Embryonic facial prominence (tissue), 1 donor: Measurements from ENCODE around the gene AMZ1.

ENCODE experiments used
- DNase-seq: peaks from one replicate; pipeline ENCODE4 v3.0.0-alpha.2; 2016; ENCODE audit errors: extremely low spot score

AMZ1 gene

DNA sequence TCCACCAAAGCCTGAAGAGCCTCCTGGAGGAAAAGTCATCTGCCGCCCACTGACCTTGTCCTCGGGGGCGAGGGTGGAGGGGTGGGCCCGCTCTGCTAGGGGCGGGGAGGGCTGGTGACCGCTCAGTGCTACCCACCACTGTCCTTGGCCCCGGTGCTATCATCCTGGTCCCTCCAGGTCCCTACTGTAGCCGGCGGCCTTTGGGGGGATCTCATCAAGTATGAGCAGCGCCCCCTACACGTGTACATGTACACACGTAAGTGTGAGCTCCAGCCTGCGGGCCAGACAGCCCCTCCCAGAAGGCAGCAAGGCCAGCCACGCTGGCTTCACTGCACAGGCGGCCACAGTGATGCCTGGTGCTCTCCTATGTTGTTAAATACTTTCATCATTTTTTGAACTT is 36.7 kb upstream of the AMZ1 start:
- no peak for DNase-seq

DNA sequence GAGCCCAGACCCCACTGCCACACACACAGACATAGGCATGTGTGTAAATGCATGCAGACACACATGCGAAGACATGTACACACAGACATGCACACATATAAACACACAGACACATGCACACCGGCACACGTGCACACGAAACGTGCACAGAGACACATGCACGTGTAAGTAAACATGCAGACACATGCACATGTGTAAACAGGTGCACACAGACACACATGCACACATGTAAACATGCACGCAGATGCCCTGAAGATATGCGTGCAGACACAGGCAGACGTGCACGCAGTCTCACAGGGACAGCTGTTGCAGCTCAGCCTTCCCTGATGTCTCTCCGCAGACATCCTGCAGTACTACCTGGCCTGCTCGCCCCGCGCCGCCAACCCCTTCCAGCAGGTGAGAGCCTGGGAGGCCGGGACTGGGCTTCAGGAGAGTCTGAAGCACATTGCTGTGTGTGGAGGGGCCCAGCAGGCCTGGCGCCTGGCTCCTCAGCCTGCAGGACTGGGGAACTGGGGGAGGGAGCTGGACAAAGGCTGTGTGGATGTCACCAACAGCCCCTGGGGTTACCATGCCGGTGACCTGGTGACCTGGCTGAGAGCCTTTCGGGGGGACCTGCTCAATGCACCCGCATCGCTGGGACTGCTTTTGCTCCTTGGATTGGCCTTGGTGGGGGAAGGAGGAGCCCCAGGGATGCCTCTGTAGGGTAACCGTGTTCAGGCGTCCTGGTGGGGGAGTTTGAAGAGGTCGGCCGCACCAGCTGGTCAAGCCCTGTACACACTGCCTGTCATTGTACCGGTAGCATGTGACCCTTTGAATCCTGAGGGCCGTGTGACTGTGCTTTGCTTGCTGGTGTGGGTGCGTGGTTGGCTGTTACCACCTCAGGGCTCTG is 35.9 kb upstream of the AMZ1 start:
- DNase-seq, result no peak

DNA sequence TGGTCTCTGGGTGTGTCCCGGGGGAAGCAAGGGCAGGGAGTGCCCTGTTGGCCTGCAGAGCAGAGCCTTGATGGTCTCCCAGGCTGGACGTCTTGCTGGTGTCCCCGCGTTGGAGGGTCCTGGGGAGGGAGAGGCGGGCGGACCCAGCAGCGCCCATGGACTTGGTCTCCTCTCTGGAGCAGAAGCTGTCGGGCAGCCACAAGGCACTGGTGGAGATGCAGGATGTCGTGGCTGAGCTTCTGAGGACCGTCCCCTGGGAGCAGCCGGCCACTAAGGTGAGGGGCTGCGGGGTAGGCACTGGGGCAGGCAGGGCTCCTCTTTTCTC is 35.3 kb upstream of the AMZ1 start:
- DNase-seq, result no peak

DNA sequence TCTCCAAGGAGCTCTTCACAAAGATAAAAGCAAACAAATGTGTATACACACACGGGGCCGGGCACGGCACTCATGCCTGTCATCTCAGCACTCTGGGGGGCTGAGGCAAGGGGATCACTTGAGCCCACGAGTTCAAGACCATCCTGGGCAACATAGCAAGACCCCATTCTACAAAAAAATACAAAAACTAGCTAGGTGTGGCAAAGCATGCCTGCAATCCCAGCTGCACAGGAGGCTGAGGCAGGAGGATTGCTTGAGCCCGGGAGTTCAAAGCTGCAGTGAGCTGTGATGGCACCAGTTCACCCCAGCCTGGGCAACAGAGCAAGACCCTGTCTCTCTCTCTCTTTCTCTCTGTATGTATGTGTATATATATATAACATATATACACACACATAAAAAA is 33.9 kb upstream of the AMZ1 start:
- no peak for DNase-seq

DNA sequence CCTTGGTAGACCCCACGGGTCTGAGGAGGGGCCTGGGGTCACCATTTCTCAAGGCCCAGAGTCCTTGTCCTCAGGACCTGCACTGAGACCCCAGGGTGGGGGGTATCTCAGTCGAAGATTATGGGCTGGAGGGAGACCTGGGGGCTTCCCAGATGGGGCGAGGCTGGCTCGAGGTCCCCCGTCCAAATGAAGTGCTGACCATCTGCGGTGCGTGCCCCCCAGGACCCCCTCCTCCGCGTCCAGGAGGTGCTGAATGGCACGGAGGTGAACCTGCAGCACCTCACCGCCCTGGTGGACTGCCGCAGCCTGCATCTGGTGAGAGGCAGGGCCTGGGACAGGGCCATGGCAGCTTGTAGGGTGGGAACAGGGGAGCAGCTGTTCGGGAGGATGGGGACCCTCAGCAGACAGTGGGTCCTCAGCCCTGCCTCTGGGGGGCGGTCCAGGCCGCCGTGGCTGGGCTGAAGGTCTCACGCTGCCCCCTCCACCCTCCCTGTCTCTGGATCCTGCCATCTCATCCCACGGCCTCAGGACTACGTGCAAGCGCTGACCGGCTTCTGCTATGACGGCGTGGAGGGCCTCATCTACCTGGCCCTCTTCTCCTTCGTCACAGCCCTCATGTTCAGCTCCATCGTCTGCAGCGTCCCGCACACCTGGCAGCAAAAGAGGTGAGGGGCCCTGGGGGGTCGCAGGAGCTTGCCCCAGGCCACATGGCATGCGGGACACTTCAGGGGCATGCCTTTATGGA is 32.0 kb upstream of the AMZ1 start:
- DNase-seq, result no peak

DNA sequence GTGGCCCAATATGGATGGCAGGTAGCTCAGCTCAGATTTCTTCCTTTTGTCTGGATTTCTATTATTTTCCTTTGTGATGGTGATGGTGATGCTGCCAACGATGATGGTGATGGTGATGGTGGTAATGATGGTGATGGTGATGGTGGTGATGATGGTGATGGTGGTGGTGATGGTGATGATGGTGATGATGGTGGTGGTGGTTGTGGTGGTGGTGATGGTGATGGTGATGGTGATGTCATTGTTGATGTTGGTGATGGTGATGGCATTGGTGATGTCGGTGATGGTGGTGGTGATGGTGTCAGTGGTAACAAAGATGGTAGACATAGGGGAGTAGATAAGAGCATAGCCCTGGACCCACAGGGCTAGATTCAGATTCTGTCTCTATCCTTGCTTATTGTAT is 30.8 kb upstream of the AMZ1 start:
- DNase-seq, result no peak

DNA sequence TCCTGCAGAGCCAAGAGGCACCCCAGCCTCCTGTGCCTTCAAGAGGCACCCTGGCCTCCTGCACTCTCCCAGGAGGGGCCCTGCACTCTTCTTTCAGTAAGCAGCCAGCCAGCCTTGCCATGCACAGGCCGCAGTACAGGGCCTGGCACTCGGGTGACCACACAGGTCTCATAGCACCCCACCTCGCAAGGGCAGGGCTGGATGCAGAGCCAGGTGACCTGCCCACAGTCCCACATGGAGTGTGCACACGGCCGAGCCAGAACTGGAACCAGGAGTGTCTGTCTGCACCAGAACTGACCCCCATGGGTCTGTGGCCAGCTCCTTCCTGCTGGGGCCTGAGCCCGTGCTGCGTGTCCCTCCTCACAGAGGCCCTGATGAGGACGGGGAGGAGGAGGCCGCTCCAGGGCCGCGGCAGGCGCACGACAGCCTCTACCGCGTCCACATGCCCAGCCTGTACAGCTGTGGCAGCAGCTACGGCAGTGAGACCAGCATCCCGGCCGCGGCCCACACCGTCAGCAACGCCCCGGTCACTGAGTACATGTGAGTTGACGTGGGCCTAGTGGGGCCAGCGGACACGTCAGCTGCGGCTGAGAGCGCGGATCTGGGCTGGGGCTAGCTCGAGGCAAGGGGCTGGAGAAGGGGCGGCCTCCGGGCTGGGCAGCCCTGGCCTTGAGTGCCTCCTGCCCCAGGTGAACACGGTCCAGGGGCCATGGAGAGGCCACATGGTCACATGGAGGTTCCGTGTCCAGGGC is 29.9 kb upstream of the AMZ1 start:
- DNase-seq, result no peak

DNA sequence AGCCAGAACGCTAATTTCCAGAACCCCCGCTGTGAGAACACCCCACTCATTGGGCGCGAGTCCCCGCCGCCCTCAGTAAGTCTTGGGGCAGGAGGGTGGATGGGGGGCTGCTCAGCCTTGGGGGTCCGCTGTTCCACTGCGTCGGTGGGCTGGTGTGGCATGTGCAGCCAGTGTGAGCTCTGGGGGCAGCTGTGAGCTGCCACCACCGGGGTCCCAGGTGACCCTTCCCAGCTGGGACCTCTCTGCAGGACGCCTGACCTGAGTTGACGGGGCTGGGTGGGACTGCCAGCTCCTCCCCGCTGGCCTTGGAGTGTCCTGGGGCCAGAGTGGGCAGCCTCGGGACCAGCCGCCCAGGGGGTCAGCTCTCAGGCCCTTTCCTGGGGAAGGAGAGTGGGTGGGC is 29.1 kb upstream of the AMZ1 start:
- DNase-seq, result no peak

DNA sequence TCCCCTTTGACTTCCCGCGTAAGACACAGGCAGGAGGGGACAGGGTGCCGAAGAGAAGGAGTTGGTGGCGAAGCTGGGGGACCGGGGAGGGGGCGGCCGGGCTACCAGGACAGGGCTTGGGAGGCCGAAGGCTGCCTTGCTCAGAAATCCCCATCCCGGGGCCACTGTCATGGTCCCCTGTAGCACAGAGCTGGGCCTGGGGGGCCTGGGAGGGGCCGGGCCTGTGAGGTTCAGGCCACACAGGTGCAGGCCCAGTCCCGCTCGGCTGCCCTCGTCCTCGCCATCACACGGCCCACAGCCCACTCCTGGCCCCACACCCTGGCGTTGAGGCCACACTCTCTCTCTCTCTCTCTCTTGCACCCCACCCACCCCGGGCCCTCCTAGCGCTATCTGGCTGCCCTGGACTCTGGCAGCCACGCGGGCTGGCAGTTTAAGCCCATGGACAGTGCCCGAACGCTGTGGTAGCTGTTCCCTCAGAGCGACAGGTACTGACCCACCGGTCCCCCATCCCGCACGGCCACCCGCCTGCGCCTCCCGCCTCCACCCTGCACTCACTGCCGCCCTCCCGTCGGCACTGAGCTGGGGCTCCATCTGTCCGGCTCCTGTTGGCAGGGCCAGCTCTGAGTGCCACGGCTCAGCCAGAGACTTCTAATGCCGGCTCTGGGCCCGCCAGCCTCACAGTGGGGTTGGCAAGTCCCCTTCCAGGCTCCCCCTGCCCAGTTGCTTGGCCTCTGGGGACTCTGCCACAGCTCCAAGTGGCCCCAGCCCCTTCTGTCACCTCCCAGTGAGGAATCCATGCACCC is 28.2 kb upstream of the AMZ1 start:
- DNase-seq, result no peak

DNA sequence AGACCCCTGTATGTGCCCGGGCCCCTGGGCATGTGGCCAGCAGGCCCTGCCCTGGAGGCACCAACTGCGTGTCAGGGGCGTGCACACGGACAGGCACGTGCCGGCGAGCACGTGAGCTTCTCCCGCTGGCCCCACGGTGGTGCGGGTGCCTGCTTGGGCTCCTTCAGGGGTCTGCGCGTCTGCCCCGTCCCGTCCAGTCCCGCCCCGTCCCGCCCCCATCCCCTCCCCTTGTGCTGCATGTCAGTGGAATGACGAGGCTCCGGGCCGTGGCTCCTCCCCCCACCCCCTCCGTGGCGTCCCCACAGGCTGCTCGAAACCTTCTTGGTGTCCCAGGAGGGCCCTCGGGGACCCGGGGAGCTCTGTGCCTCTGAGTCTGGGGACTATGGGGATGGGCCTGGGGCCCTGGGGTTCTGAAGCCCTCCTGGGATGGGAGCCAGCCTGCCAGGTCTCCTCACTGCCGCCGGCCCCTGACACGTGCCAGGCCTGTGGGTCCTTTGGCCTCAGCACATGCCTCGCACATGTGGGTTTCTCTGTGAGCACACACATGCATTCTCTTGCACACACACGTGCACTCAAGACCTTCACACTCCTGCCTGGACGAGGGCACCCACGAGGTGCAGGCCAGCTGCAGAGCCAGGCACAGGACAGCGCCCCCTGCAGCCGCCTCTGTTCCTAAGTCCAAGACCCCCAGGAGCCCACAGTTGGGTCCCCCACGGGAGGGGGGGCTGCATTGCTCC is 27.5 kb upstream of the AMZ1 start:
- DNase-seq, result no peak

DNA sequence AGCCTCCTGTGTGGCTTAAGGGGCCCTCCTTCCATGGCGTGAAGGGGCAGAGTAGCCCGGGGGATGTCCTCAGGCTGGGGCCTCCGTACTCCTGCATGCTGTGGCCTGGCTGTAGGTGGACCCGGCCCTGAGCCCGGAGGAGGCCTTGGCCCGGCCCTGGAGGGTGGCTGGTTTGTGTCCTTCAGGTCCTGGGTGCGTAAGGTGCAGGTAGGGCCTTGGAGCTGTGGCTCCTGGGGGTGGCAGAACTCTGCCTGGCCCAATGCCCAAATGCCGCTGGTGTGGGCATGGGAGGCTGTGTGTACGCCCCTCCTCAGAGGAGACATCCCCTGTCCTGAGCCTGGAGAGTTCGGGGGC is 26.9 kb upstream of the AMZ1 start:
- DNase-seq, result no peak

DNA sequence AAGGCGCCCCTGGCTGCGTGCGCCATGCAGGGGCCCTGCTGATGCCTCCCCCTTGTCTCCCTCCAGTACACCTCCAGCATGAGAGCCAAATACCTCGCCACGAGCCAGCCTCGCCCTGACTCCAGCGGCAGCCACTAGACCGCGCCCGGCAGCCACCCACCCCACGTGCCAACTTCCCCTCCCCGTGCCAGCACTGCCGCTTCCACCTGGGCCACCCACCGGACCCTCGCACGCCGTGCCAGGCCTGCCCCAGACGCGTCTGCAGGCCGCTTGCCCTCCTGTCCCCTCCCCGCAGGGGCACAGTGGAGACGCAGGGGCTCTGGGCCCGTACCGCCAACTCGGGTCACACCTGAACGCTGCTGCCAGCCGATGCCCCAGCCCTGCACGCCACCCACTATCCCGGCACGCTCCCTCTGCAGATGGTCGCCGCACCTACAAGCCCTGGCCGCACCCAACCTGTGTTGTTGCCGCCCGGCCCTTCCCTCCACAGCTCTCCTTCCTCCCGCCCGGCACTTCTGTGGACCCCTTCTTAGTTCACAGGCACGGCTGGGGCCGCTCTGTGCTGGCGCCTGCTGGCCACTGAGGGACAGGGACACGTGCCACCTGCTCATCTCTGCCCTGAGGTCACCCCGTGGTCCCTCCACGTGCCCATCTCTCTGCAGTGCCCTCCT is 26.3 kb upstream of the AMZ1 start:
- DNase-seq, result no peak

DNA sequence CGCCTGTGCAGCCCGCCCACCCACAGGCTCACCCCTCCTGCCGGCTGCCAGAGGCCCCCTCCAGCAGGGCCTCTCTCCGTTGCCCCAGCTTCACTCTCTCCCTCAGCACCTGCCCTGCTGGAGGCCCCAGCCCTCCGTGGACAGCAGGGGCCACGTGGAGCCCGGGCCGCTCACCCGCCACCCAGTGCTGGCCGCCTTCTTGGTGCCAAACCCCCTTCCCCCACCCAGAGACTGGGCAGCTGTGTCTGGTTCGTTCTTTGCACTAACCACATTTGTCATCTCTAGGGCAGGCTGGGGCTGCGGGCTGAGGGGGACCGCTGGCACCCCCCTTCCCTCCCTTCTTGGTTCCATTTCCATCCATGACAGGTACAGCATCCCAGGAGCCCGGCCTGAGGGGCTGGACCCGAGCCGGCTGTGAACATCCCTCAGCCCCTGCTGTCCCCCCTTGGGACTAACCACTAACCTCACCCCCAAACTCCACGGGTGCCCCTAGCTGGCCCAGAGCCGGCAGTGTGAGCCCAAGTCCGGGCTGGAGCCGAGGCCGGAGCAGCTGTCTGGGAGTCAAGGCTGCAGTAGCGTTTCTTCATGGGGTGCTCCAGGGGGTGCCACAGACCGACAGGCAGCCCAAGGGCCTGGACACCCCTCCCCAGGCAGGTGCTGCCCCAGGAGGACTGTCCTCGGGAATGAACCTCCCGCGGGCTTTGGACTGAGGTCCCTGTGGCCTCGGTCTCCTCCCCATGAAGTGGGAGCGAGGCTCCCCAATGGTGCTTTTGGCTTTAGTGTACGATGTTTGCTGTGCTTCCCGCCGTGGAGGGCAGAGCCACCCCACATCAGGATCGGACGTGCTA is 25.5 kb upstream of the AMZ1 start:
- no peak for DNase-seq

DNA sequence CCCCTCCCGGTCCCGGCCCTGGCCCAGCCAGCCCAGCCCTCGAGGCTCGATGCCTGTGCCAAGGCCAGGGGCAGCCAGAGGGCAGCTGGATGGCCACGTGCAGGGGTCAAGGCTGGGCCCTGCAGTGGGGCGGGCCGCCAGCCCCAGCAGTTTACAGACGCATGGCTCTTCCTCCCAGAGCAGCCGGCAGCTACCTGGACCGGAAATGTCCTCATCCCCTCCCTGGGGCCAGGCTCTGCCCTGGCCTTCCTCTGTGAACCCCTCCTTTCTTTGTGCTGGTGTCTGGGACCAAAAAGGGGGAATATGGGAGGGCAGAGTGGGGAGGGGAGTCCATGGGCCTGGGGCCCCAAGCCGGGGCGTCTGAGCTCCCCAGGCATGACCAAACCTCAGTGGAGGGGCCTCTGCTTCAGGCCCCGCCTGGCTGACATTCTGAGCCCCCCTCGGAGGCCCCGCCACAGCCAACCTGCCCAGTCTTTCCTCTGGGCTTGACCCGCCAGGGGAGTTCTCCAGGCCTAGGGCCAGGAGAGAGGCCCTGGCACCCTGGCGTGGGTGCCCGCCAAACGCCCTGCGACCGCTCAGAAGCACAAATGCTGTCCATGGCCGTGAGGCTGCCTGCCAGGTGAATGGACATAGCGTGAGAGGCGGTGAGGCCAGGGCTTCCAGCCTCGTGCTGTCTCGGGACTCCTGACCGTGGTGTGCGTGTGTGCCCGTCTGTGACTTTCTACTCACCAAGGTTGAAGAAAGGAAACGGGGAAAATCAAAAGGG is 24.7 kb upstream of the AMZ1 start:
- DNase-seq, result no peak

DNA sequence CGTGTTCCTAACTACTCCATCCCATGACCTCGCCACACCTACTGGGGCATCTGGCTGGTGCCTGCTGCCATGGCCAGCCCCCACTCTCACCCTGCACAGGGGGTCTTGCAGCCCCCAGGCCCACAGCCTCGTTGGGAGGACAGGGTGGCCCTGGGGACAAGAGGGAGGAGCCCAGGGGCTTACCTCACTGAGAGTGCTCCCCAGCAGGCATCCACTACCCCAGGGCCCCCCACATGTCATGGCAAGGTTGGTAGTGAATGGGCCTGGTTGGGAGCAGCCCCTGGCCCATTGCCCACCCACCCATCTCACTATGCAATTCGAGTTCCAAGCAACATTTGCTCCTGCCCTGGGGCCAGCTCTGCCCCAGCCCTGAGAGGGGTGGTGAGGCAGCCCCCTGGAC is 24.0 kb upstream of the AMZ1 start:
- no peak for DNase-seq

DNA sequence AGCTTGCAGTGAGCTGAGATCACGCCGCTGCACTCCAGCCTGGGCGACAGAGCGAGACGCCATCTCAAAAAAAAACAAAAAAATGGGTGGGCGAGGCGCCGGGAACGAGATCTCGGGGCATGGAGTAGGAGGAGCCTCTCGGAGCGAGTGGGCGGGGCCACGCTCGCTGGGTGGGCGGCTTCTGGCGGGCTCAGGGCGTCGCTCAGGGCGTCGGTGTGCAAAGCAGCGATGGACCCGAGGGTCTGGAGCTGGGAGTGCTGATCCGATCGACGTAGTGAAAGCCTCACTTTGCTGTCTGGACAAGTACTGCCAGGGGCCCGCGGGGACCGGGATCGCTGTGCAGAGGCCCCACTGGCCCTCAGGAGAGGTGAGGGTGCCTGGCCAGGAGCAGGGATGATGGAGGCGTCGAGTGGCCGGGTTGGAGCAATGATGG is 22.6 kb upstream of the AMZ1 start:
- DNase-seq, result no peak

DNA sequence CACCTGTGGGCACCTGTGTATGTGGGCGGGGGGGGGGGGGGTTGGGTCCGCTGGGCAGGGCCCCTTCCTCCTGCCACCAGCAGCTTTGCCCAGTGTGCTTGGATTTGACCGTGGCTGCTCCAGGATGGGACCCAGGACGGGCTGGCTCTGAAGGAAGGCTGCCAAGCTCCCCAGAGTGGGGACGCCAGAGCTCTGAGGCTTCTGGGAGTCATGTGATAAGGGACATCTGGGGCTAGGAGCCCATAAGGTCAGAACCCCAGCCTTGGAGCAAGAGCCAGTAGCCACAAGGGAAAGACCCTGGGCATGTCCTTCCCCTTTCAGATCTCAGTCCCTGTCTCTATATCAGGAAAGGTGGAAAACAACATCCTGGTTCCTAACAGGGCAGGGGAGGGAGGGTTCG is 21.8 kb upstream of the AMZ1 start:
- no peak for DNase-seq

DNA sequence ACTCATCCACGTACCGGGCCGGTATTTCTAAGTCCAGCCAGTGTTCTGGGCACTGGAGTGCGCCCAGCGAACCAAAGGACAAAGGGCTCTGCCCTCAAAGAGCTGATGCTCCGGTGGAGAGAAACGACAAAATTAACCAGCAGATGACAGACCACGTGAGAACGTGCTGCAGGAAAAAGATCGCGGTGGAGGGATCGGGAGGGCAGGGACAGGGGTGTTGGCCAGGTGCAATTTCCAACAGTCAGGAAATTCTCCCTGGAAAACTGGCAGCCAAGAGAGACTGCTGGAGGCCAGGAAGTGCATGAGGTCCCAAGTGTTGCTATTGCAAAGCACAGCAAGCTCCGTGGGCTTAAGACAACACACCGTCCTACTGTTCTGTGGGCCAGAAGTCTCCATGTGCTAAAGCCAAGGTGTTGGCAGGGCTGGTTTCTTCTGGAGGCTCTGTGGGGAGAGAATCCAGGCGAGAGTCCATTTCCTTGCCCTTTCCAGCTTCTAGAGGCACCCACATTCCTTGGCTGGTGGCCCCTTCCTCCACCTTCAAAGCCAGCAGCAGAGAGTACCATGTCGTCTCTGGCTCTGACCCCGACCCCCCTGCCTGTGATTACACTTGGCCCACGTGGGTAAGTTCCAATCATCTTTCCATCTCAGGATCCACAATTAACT is 21.3 kb upstream of the AMZ1 start:
- DNase-seq, result no peak
